AG04449 (cell line): ENCODE data around the gene SLC37A1.
"Not testable (repeated sequence)": the region's sequence is repeated elsewhere in the genome, so short reads cannot be mapped to it uniquely, and the experiment has no call there.

Experiments used
- CTCF ChIA-PET: fragments of 350-600 bp; formaldehyde crosslinking; extraction: SDS; loops from one replicate; lab custom pipeline; 2021; ENCODE audit warnings: antibody characterized with exemption; lab: Yijun Ruan, JAX
- POLR2A ChIA-PET: fragments of 400-600, 350-600 bp; formaldehyde crosslinking; extraction: SDS; loops from one replicate; lab custom pipeline; 2020; ENCODE audit warnings: antibody characterized with exemption, inconsistent platforms; lab: Yijun Ruan, JAX
- DNase-seq: peaks from one replicate; pipeline ENCODE4 v3.0.0-alpha.2; 2010; ENCODE audit warnings: low read depth, low spot score
- H3K4me3 ChIP-seq: 2 replicates; pipeline ENCODE4 v1.5.1; 2011; ENCODE audit warnings: low read depth, mild to moderate bottlenecking, control low read depth, low read length
- TF ChIP-seq, protein P1 (sequence below): IDR thresholded peaks from one replicate; pipeline ENCODE4 v1.5.1; 2011; ENCODE audit warnings: mild to moderate bottlenecking, moderate library complexity, low read length, control low read depth, inconsistent platforms; ENCODE audit not compliant: insufficient read depth; ENCODE audit errors: missing control alignments

The SLC37A1 gene

DNA sequence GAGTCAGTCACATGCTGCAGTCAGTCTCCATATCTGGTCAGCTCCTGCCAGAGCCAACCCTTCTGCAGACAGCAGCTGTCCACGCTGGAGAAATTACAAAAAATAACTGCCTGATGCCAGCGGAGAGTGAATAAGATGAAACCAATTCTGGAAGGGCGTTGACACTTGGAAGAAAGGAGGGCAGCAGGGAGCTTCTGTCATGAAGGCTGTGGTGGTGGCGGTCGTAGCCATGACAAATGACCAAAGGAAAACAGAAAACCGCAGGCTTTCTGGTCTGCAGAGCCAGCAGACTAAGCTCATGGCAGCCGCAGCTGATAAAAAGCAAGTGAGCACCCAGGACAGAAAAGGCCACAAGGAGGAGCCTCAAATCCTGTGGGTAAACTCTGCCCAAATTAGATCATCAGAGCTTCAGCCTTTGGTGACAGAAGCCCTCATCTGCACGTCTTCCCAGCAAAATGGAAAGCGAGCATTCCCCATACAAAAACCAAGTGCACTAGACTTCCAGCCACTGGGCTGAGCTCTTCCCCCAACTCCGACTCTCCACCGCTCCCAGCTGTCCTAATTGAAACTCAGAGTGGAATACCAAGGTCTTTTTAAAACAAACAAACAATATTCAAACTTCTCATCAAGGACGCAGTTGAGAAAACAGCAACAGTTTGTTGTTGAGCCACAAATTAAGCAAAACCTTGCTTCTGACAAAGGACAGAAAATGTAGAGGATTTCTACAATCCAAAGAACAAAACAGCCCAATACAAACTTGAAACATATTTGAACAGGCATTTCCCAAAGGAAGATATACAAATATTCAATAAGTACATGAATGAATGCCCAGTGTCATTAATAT lies 46.3 kb upstream of the SLC37A1 start:
- H3K4me3 ChIP-seq = no peak overlapping the region
- ChIA-PET CTCF (no interaction called here), POLR2A (no interaction called here)

DNA sequence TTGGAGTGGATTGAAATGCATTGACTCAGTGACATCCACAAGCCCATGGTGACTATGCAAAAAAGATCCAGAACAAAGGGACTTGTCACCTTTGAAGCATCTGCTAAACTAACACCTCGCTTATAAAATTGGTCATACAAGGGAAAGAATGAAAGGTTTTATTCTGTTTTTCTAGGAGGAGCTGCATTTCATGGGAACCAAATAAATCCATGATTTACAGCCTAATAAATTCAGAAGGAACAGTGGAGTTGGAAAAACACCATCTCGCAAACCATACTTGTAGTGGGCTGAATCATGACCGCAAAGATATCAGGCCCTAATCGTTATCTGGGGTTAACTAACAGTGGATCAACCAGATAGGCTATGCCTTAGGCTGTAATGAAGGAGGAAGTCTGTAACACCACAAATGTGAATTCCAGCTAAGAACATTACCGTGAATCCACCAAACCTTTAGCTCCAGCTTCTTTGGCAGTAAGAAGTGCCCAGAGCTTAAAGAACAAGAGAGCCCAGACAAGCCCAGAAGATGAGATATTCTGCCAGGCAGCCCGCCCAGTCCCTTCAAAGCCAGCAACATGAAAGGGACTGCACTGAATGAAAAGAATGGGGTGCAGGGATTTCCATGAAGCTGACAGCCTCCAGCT lies 45.0 kb upstream of the SLC37A1 start:
- ChIA-PET POLR2A (no interaction called here), CTCF (no interaction called here)
- no peak overlapping the region for H3K4me3 ChIP-seq
- no peak for DNase-seq
- TF ChIP-seq, protein P1, sequence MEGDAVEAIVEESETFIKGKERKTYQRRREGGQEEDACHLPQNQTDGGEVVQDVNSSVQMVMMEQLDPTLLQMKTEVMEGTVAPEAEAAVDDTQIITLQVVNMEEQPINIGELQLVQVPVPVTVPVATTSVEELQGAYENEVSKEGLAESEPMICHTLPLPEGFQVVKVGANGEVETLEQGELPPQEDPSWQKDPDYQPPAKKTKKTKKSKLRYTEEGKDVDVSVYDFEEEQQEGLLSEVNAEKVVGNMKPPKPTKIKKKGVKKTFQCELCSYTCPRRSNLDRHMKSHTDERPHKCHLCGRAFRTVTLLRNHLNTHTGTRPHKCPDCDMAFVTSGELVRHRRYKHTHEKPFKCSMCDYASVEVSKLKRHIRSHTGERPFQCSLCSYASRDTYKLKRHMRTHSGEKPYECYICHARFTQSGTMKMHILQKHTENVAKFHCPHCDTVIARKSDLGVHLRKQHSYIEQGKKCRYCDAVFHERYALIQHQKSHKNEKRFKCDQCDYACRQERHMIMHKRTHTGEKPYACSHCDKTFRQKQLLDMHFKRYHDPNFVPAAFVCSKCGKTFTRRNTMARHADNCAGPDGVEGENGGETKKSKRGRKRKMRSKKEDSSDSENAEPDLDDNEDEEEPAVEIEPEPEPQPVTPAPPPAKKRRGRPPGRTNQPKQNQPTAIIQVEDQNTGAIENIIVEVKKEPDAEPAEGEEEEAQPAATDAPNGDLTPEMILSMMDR = no peak

More for the DNA sequence above, 46.3 kb upstream of the SLC37A1 start:
- TF ChIP-seq, protein P1 = no peak
- no peak for DNase-seq

DNA sequence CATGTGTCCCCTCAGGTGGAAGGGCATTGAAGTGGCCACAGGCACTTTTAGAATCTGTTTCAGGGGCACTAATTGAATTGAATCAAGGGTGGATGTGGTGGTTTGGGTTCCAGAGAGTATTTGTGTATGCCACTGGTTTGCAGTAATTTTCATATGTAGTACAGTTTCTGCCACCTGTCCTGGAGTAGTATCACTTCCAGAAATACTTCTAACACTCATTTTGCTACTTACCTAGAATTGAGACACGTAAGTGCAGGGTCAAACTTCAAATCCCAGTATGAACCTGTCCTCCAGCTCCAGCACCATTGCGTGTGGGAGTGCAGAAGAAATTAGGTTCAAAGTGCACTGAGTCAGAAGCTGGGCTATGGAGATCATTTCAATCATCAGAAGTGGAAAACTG lies 44.4 kb upstream of the SLC37A1 start:
- DNase-seq = no peak
- ChIA-PET CTCF (no interaction called here), POLR2A (no interaction called here)
- TF ChIP-seq, protein P1 = no peak
- no peak overlapping the region for H3K4me3 ChIP-seq

DNA sequence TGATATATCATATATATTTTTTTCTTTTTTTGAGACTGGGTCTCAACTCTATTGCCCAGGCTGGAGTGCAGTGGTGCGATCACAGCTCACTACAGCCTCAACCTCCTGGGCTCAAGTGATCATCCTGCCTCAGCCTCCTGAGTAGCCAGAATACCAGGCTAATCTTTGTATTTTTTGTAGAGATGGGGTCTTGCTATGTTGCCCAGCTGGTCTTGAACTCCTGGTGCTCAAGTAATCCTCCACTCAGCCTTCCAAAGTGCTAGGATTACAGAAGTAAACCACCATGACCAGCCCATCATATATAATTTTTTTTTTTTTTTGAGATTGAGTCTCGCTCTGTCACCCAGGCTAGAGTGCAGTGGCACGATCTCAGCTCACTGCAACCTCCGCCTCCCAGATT lies 43.9 kb upstream of the SLC37A1 start:
- CTCF ChIA-PET, POLR2A ChIA-PET, H3K4me3 ChIP-seq, DNase-seq: not testable (repeated sequence)

DNA sequence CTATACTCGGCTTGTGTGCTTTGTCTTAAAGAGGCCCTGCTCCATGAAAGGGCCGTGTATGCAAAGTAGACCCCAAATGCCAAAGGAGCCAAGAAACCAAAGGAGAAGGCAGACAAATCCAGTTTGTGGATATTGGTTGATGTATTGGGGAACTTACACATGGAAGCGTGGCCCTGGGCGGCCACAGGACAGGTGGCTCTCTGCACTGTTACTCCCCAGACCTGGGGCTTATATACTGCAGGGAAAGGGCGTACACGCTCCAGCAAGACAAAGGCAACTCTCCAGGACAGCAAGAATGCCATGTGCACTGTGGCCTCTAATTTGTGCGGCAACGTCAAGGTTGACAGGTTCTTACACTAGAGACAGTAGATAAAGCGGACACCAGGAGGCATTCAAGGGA lies 42.4 kb upstream of the SLC37A1 start:
- ChIA-PET CTCF (no interaction called here), POLR2A (no interaction called here)
- TF ChIP-seq, protein P1 = no peak
- H3K4me3 ChIP-seq = no peak overlapping the region
- no peak for DNase-seq

DNA sequence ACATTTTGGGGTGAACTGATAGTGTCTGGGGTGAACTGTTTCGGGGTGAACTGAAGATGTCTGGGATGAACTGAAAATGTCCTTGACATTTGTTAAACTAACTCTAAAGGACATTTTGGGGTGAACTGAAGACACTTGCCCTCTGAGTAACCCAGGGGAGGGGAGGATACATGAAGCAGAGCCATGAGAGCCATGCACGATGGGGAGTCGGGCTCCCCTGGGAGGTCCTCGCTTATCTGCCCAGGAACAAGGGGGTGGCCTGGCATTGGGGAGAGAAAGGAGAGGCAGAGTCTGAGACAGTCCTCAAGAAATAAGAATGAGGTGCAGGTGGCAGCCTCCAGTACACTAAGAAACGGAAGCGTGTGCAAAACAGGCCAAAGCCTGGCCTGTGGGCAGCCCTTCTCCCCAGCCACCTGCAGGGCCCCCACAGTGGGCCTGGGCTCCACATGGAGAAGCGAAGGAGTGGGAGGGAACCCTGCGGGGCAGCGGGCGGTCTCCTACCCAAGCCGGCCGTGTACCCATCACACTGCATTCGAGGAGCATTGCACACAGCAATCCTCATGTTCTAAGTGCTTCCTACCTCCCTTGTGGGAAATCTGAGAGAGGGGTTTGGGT lies 41.8 kb upstream of the SLC37A1 start:
- CTCF ChIA-PET = no interaction called here
- TF ChIP-seq, protein P1 = no peak
- no peak overlapping the region for H3K4me3 ChIP-seq
- DNase-seq = no peak
- POLR2A ChIA-PET = no interaction called here
